Liver (tissue), 9 donors: Measurements from ENCODE around the gene SCOC. TPM values are rescaled to one million over a fixed set of nuclear protein-coding genes. Genes with fewer than 3 reads are reported as not detected.

Source experiments
- DNase-seq: peaks from one replicate; pipeline ENCODE4 v3.0.0-alpha.2; 2017; ENCODE audit warnings: low spot score
- H3K27ac ChIP-seq, 2 donors: one replicate each; pipeline ENCODE4 v1.7.0; 2013; ENCODE audit warnings: inconsistent platforms in 2 of 2, low read length in 2 of 2, control low read depth in 1 of 2, low read depth in 1 of 2, mild to moderate bottlenecking in 1 of 2
- H3K27me3 ChIP-seq, 4 donors: one replicate each; pipeline versions ENCODE4 v1.6.1 to v1.7.0; 2013; ENCODE audit warnings: low read length in 3 of 4, inconsistent platforms in 1 of 4, mild to moderate bottlenecking in 1 of 4, moderate library complexity in 1 of 4; ENCODE audit not compliant: control insufficient read depth in 4 of 4, insufficient read depth in 4 of 4
- H3K36me3 ChIP-seq, 4 donors: one replicate each; pipeline versions ENCODE4 v1.6.1 to v1.7.0; 2013; ENCODE audit warnings: low read length in 3 of 4, mild to moderate bottlenecking in 3 of 4, low read depth in 1 of 4, moderate library complexity in 1 of 4; ENCODE audit not compliant: control insufficient read depth in 4 of 4, insufficient read depth in 3 of 4
- H3K4me1 ChIP-seq, 4 donors: one replicate each; pipeline versions ENCODE4 v1.6.1 to v1.7.0; 2013; ENCODE audit warnings: low read length in 3 of 4, mild to moderate bottlenecking in 3 of 4, moderate library complexity in 1 of 4; ENCODE audit not compliant: control insufficient read depth in 4 of 4, insufficient read depth in 4 of 4
- H3K4me3 ChIP-seq, 3 donors: one replicate each; pipeline versions ENCODE4 v1.6.1 to v1.7.0; 2013; ENCODE audit warnings: low read length in 3 of 3, control low read depth in 1 of 3, low read depth in 1 of 3, mild to moderate bottlenecking in 1 of 3
- H3K9ac ChIP-seq, 2 donors: one replicate each; pipeline ENCODE4 v1.7.0; 2013; ENCODE audit warnings: low read length in 2 of 2, mild to moderate bottlenecking in 2 of 2, moderate library complexity in 2 of 2, control low read depth in 1 of 2, low read depth in 1 of 2
- H3K9me3 ChIP-seq, 4 donors: one replicate each; pipeline versions ENCODE4 v1.6.1 to v1.7.0; 2013; ENCODE audit warnings: low read length in 3 of 4; ENCODE audit not compliant: control insufficient read depth in 4 of 4
- EGR1 ChIP-seq, 2 donors: IDR thresholded peaks; 2 replicates each; pipeline ENCODE4 v1.6.1; 2016 to 2018; ENCODE audit warnings: antibody characterized with exemption in 2 of 2, low read depth in 2 of 2
- FOXA1 ChIP-seq: IDR thresholded peaks from 2 replicates; pipeline ENCODE4 v1.6.1; 2016; ENCODE audit warnings: antibody characterized with exemption
- FOXA2 ChIP-seq: IDR thresholded peaks from 2 replicates; pipeline ENCODE4 v1.6.1; 2016; ENCODE audit warnings: antibody characterized with exemption
- GABPA ChIP-seq, 2 donors: IDR thresholded peaks in 1 of 2; conservative IDR thresholded peaks in 1 of 2; 2 replicates each; pipeline ENCODE4 v1.6.1; 2016; ENCODE audit warnings: antibody characterized with exemption in 2 of 2, mild to moderate bottlenecking in 1 of 2, moderate library complexity in 1 of 2
- HNF4A ChIP-seq, 2 donors: conservative IDR thresholded peaks; 2 replicates each; pipeline ENCODE4 v1.6.1; 2016; ENCODE audit warnings: antibody characterized with exemption in 2 of 2, mild to moderate bottlenecking in 2 of 2
- HNF4G ChIP-seq: IDR thresholded peaks from 2 replicates; pipeline ENCODE4 v1.6.1; 2016; ENCODE audit warnings: antibody characterized with exemption
- JUND ChIP-seq, 2 donors: IDR thresholded peaks; 2 replicates each; pipeline ENCODE4 v1.6.1; 2016; ENCODE audit warnings: antibody characterized with exemption in 2 of 2
- NR2F2 ChIP-seq: IDR thresholded peaks from 2 replicates; pipeline ENCODE4 v1.6.1; 2016; ENCODE audit warnings: antibody characterized with exemption
- RAD21 ChIP-seq, 2 donors: IDR thresholded peaks; 2 replicates each; pipeline ENCODE4 v1.6.1; 2016; ENCODE audit warnings: antibody characterized with exemption in 2 of 2, mild to moderate bottlenecking in 2 of 2
- RXRA ChIP-seq, 2 donors: IDR thresholded peaks; 2 replicates each; pipeline ENCODE4 v1.6.1; 2017 to 2018; ENCODE audit warnings: antibody characterized with exemption in 2 of 2, mild to moderate bottlenecking in 1 of 2
- SP1 ChIP-seq: IDR thresholded peaks from 2 replicates; pipeline ENCODE4 v1.6.1; 2018; ENCODE audit warnings: antibody characterized with exemption, mild to moderate bottlenecking
- TAF1 ChIP-seq: conservative IDR thresholded peaks from 2 replicates; pipeline ENCODE4 v1.6.1; 2016; ENCODE audit warnings: antibody characterized with exemption, mild to moderate bottlenecking
- YY1 ChIP-seq: IDR thresholded peaks from 2 replicates; pipeline ENCODE4 v1.6.1; 2016; ENCODE audit warnings: antibody characterized with exemption, mild to moderate bottlenecking
- WGBS: extraction: QIAGEN DNeasy Blood & Tissue Kit; methylation state at CpG from one replicate; pipeline ENCODE4 v1.1.7; 2013; 5-methylcytosine and 5-hydroxymethylcytosine counted together
- polyA plus RNA-seq, 2 donors: library from polyadenylated mRNA; stranded (reverse) in 1 of 2; unstranded in 1 of 2; fragments of 200-250 nt in 1 of 2; fragments of >200 nt in 1 of 2; fragmentation: Nextera tagmentation in 1 of 2; extraction: Ambion mirVana in 1 of 2; gene quantifications; one replicate each; pipeline versions ENCODE4 v1.2.1 to v1.2.3, GENCODE V29; 2013 to 2015
- total RNA-seq, 2 donors: library from RNA; depleted of rRNA; stranded (reverse); fragments of >200 nt; gene quantifications; one replicate each; pipeline ENCODE4 v1.2.3, GENCODE V29; 2014
- TF ChIP-seq, protein P1 (sequence below): IDR thresholded peaks from 2 replicates; pipeline ENCODE4 v1.6.1; 2016; ENCODE audit warnings: antibody characterized with exemption
- TF ChIP-seq, protein P2 (sequence below): IDR thresholded peaks from 2 replicates; pipeline ENCODE4 v1.6.1; 2016; ENCODE audit warnings: antibody characterized with exemption
- TF ChIP-seq, protein P3 (sequence below): fragments of 150-350 bp; IDR thresholded peaks from 2 replicates; pipeline ENCODE4 v1.5.1; 2017; ENCODE audit warnings: improper control_type of control experiment, low read depth, low read length; ENCODE audit not compliant: missing input control
- TF ChIP-seq, protein P4 (sequence below): IDR thresholded peaks from 2 replicates; pipeline ENCODE4 v1.6.1; 2016; ENCODE audit warnings: antibody characterized with exemption, mild to moderate bottlenecking
- TF ChIP-seq, protein P5 (sequence below): IDR thresholded peaks from 2 replicates; pipeline ENCODE4 v1.6.1; 2016; ENCODE audit warnings: antibody characterized with exemption
- donor health status: healthy.
- donor health status: healthy.
- donor health status: healthy.
- donor health status: healthy.
- donor health status: healthy.

Gene SCOC
- total and polyA plus RNA-seq, 4 donors = 22.4 to 35.0 (median 27.2) TPM

DNA sequence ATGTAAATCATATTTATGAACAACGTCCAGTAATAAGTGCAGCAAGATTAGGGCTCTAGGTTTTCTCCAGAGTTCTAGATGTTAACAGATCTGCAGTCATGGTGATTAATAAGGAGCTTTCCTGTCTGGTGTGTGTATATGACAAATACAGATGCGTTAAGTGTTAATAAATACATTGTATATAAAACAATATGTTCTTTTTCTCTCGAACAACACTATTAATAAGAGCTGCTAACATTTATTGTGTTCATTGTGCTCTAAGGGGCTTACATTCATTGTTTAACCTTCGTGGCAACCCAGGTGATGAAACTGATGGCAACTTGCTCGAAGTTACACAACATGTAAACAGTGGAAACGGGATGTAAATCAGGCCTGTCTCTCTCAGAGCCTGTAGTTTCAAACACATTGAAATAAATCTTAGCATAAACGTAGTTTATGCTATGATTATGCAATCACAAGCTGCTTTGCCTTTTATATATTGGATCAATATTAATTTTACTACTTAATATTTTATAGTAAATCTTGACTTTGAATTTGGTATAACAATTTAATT is 54.5 kb downstream of the SCOC start:
- WGBS = 20% methylated on average over 7 of the region's 7 CpGs
- DNase-seq = no peak
- Histone ChIP-seq H3K4me1 (peaks cover 0 to 17% (median 11%) of the 10 kb centered on the region in 4 donors), H3K27ac (peak overlapping the region in 1 of 2 donors; percentile 40), H3K9me3 (no peaks in the 10 kb centered on the region), H3K9ac (peak overlapping the region in 1 of 2 donors; percentile 9), H3K27me3 (no peaks in the 10 kb centered on the region), H3K4me3 (peak overlapping the region; percentile 44 to 77 (median 56)), H3K36me3 (no peaks in the 10 kb centered on the region)
- TF ChIP-seq EGR1 (IDR thresholded peaks at IDR 0.05; ENCODE audit: low read depth in 2 of 2) = no peak
- no peak for TF ChIP-seq NR2F2
- TF ChIP-seq, protein P1, sequence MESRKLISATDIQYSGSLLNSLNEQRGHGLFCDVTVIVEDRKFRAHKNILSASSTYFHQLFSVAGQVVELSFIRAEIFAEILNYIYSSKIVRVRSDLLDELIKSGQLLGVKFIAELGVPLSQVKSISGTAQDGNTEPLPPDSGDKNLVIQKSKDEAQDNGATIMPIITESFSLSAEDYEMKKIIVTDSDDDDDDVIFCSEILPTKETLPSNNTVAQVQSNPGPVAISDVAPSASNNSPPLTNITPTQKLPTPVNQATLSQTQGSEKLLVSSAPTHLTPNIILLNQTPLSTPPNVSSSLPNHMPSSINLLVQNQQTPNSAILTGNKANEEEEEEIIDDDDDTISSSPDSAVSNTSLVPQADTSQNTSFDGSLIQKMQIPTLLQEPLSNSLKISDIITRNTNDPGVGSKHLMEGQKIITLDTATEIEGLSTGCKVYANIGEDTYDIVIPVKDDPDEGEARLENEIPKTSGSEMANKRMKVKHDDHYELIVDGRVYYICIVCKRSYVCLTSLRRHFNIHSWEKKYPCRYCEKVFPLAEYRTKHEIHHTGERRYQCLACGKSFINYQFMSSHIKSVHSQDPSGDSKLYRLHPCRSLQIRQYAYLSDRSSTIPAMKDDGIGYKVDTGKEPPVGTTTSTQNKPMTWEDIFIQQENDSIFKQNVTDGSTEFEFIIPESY = no peak
- TF ChIP-seq FOXA1 = peak; percentile 49
- no peak for TF ChIP-seq RAD21 (IDR thresholded peaks at IDR 0.05)
- no peak for TF ChIP-seq YY1
- no peak for TF ChIP-seq HNF4G
- TF ChIP-seq, protein P2, sequence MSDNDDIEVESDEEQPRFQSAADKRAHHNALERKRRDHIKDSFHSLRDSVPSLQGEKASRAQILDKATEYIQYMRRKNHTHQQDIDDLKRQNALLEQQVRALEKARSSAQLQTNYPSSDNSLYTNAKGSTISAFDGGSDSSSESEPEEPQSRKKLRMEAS = no peak
- TF ChIP-seq, protein P3, sequence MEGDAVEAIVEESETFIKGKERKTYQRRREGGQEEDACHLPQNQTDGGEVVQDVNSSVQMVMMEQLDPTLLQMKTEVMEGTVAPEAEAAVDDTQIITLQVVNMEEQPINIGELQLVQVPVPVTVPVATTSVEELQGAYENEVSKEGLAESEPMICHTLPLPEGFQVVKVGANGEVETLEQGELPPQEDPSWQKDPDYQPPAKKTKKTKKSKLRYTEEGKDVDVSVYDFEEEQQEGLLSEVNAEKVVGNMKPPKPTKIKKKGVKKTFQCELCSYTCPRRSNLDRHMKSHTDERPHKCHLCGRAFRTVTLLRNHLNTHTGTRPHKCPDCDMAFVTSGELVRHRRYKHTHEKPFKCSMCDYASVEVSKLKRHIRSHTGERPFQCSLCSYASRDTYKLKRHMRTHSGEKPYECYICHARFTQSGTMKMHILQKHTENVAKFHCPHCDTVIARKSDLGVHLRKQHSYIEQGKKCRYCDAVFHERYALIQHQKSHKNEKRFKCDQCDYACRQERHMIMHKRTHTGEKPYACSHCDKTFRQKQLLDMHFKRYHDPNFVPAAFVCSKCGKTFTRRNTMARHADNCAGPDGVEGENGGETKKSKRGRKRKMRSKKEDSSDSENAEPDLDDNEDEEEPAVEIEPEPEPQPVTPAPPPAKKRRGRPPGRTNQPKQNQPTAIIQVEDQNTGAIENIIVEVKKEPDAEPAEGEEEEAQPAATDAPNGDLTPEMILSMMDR = no peak
- no peak for TF ChIP-seq HNF4A (conservative IDR thresholded peaks at IDR 0.05)
- TF ChIP-seq JUND (IDR thresholded peaks at IDR 0.05) = no peak
- TF ChIP-seq RXRA (IDR thresholded peaks at IDR 0.05) = peak; percentile 24 to 30
- TF ChIP-seq GABPA (IDR thresholded peaks at IDR 0.05 in 1 of 2, conservative IDR thresholded peaks at IDR 0.05 in 1 of 2) = no peak
- TF ChIP-seq, protein P4, sequence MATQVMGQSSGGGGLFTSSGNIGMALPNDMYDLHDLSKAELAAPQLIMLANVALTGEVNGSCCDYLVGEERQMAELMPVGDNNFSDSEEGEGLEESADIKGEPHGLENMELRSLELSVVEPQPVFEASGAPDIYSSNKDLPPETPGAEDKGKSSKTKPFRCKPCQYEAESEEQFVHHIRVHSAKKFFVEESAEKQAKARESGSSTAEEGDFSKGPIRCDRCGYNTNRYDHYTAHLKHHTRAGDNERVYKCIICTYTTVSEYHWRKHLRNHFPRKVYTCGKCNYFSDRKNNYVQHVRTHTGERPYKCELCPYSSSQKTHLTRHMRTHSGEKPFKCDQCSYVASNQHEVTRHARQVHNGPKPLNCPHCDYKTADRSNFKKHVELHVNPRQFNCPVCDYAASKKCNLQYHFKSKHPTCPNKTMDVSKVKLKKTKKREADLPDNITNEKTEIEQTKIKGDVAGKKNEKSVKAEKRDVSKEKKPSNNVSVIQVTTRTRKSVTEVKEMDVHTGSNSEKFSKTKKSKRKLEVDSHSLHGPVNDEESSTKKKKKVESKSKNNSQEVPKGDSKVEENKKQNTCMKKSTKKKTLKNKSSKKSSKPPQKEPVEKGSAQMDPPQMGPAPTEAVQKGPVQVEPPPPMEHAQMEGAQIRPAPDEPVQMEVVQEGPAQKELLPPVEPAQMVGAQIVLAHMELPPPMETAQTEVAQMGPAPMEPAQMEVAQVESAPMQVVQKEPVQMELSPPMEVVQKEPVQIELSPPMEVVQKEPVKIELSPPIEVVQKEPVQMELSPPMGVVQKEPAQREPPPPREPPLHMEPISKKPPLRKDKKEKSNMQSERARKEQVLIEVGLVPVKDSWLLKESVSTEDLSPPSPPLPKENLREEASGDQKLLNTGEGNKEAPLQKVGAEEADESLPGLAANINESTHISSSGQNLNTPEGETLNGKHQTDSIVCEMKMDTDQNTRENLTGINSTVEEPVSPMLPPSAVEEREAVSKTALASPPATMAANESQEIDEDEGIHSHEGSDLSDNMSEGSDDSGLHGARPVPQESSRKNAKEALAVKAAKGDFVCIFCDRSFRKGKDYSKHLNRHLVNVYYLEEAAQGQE = no peak
- peak; percentile 46 for TF ChIP-seq SP1
- TF ChIP-seq TAF1 = no peak
- TF ChIP-seq, protein P5, sequence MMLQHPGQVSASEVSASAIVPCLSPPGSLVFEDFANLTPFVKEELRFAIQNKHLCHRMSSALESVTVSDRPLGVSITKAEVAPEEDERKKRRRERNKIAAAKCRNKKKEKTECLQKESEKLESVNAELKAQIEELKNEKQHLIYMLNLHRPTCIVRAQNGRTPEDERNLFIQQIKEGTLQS = peak; percentile 71
- TF ChIP-seq FOXA2 = peak; percentile 73

Other genes starting within 250 kb of the SCOC start
- 1 to 10 TPM; 3.2 to 4.3 TPM for gene MAML3, start 219.5 kb upstream of the SCOC start, total RNA-seq
- gene MAML3, start 219.5 kb upstream of the SCOC start, polyA plus RNA-seq = 1 to 10 TPM; 1.3 to 2.2 TPM
- gene CLGN, start 54.0 kb downstream of the SCOC start, total RNA-seq = 1 to 10 TPM; 3.7 to 8.2 TPM
- 1 to 10 TPM; 1.0 to 6.4 TPM for gene CLGN, start 54.0 kb downstream of the SCOC start, polyA plus RNA-seq
- gene MGAT4D, start 124.6 kb downstream of the SCOC start, total RNA-seq = not detected
- gene MGAT4D, start 124.6 kb downstream of the SCOC start, polyA plus RNA-seq = not detected
- 10 to 100 TPM; 18.5 to 20.0 TPM for gene ELMOD2, start 150.5 kb downstream of the SCOC start, total RNA-seq
- 10 to 100 TPM in 1 of 2 donors, 1 to 10 TPM in 1; 6.6 to 13.0 TPM for gene ELMOD2, start 150.5 kb downstream of the SCOC start, polyA plus RNA-seq
- not detected for gene UCP1, start 195.3 kb downstream of the SCOC start, total RNA-seq
- gene UCP1, start 195.3 kb downstream of the SCOC start, polyA plus RNA-seq = not detected